Measurements from ENCODE around the gene MFAP5. TPM values are rescaled to one million over a fixed set of nuclear protein-coding genes. Genes with fewer than 3 reads are reported as not detected.

MFAP5 gene
- total and polyA plus RNA-seq, 10 of the 15 experiments (the other 5 are each of a cell fraction or from before 2014, with no cell fraction given) = 0.06 to 0.14 (median 0.12) TPM; not detected in 7

DNA sequence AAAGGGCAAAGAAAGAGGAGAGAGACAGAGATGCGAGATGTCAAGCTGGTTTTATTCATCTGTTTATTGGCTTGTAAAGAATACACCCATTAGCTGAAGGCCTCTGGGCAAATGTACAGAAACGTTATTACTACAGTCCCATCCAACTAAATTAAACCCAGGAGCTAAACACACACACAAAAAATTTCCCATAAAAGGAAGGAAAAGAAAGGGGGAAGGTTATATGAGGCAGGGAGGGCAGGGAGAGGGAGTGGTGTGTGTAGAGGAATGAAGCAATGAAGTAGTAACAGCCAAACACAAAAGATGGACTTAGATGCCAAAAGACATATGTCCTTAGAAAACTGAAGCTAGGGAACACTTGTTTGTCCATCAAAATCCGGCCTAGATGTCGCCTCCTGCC lies 3.1 kb upstream of the MFAP5 start:
- Histone ChIP-seq H2AFZ (ENCODE audit: control insufficient read depth, low read depth, low read length) (no peak overlapping the region), H3K4me2 (ENCODE audit: control insufficient read depth, insufficient read depth) (no peak overlapping the region), H3K79me2 (ENCODE audit: control insufficient read depth, insufficient read depth, low read length) (no peaks in the 10 kb centered on the region), H3K9me3 (replicated peaks; ENCODE audit: control insufficient read depth, insufficient read depth, low read length) (peaks cover 1% of the 10 kb centered on the region; the same call in 1 of the 3 replicates), H4K20me1 (ENCODE audit: control insufficient read depth, insufficient read depth) (no peaks in the 10 kb centered on the region), H3K27me3 (replicated peaks in 1 of 2; ENCODE audit: control insufficient read depth in 2 of 2, insufficient read depth in 2 of 2, low read length in 1 of 2) (peaks cover 0 to 5% of the 10 kb centered on the region in 2 experiments; a peak in 2 of 4 replicates), H3K9ac (ENCODE audit: control insufficient read depth, insufficient read depth, low read length) (no peak overlapping the region), H3K4me1 (ENCODE audit: control insufficient read depth, insufficient read depth, low read length) (no peaks in the 10 kb centered on the region), H3K27ac (ENCODE audit: control insufficient read depth, insufficient read depth) (no peak overlapping the region), H3K4me3 (no peak overlapping the region), H3K36me3 (ENCODE audit: control insufficient read depth in 2 of 2, insufficient read depth in 2 of 2, low read length in 1 of 2) (no peaks in the 10 kb centered on the region)
- 45% methylated on average over 4 of the region's 4 CpGs for WGBS (ENCODE audit: insufficient coverage, insufficient replicate concordance, low lambda C conversion rate, missing lambda C conversion rate)
- TF ChIP-seq ASH2L (IDR thresholded peaks at IDR 0.05; ENCODE audit: borderline replicate concordance, low read depth) (no peak), NR2C1 (IDR thresholded peaks at IDR 0.05) (no peak)
- TF ChIP-seq, protein P1, sequence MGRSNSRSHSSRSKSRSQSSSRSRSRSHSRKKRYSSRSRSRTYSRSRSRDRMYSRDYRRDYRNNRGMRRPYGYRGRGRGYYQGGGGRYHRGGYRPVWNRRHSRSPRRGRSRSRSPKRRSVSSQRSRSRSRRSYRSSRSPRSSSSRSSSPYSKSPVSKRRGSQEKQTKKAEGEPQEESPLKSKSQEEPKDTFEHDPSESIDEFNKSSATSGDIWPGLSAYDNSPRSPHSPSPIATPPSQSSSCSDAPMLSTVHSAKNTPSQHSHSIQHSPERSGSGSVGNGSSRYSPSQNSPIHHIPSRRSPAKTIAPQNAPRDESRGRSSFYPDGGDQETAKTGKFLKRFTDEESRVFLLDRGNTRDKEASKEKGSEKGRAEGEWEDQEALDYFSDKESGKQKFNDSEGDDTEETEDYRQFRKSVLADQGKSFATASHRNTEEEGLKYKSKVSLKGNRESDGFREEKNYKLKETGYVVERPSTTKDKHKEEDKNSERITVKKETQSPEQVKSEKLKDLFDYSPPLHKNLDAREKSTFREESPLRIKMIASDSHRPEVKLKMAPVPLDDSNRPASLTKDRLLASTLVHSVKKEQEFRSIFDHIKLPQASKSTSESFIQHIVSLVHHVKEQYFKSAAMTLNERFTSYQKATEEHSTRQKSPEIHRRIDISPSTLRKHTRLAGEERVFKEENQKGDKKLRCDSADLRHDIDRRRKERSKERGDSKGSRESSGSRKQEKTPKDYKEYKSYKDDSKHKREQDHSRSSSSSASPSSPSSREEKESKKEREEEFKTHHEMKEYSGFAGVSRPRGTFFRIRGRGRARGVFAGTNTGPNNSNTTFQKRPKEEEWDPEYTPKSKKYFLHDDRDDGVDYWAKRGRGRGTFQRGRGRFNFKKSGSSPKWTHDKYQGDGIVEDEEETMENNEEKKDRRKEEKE (IDR thresholded peaks at IDR 0.05) = no peak
- TF ChIP-seq, protein P2, sequence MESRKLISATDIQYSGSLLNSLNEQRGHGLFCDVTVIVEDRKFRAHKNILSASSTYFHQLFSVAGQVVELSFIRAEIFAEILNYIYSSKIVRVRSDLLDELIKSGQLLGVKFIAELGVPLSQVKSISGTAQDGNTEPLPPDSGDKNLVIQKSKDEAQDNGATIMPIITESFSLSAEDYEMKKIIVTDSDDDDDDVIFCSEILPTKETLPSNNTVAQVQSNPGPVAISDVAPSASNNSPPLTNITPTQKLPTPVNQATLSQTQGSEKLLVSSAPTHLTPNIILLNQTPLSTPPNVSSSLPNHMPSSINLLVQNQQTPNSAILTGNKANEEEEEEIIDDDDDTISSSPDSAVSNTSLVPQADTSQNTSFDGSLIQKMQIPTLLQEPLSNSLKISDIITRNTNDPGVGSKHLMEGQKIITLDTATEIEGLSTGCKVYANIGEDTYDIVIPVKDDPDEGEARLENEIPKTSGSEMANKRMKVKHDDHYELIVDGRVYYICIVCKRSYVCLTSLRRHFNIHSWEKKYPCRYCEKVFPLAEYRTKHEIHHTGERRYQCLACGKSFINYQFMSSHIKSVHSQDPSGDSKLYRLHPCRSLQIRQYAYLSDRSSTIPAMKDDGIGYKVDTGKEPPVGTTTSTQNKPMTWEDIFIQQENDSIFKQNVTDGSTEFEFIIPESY (IDR thresholded peaks at IDR 0.05) = no peak
- intact Hi-C loops (cut with micrococcal nuclease; ENCODE audit: unreplicated experiment) = no loop called here
- ChIA-PET POLR2A (no interaction called here), SMC1A (ENCODE audit: uncharacterized antibody, unreplicated experiment) (interaction anchor here (1.0 to 1.3 kb wide), 2 partner anchors 16 to 224 kb away, joined by 3 read pairs; no protein-coding TSS in a partner anchor), RAD21 (ENCODE audit: unreplicated experiment) (no interaction called here), CTCF (interaction anchor here (2.3 kb wide), 1 partner anchor 10 kb away, joined by 9 read pairs; no protein-coding TSS in a partner anchor)
- DNase-seq (ENCODE audit: low read depth, low spot score) (no peak), ATAC-seq (no peak), FAIRE-seq (no peak)
- BruUV-seq (replicated peaks) = no TSS peak
- in situ Hi-C loops (cut with MboI) = no loop called here
